GM18505 (cell line): ENCODE results near the gene NUMBL.
"Not testable (repeated sequence)": the region's sequence is repeated elsewhere in the genome, so short reads cannot be mapped to it uniquely, and the experiment has no call there.

Experiments
- ATAC-seq: cut with Tn5 transposase; IDR thresholded peaks from one replicate; pipeline ENCODE4 v1.9.1; 2021; ENCODE audit not compliant: unreplicated experiment
- POLR2A ChIP-seq: IDR thresholded peaks from 4 replicates; pipeline ENCODE4 v1.6.1; 2011; ENCODE audit warnings: borderline replicate concordance; ENCODE audit not compliant: insufficient read depth, insufficient read length; ENCODE audit errors: extremely low read depth

The NUMBL gene

GRCh38 chr19:40661616-40662015 is 28.8 kb downstream of the NUMBL start:
- ATAC-seq: no peak
- TF ChIP-seq POLR2A: no peak

- TF ChIP-seq POLR2A: no peak
- ATAC-seq: no peak
These were observed 30.9 kb downstream of the NUMBL start for GRCh38 chr19:40659566-40659965.

- ATAC-seq: no peak
- no peak for TF ChIP-seq POLR2A
These were observed 31.3 kb downstream of the NUMBL start for GRCh38 chr19:40659116-40659515.

GRCh38 chr19:40658031-40658430 is 32.4 kb downstream of the NUMBL start:
- ATAC-seq: no peak
- TF ChIP-seq POLR2A: no peak

- not testable (repeated sequence) for ATAC-seq
These were observed 34.8 kb downstream of the NUMBL start for GRCh38 chr19:40655684-40656083.

GRCh38 chr19:40652303-40652702 is 38.1 kb downstream of the NUMBL start:
- not testable (repeated sequence) for ATAC-seq

GRCh38 chr19:40650749-40651305 is 39.6 kb downstream of the NUMBL start:
- no peak for ATAC-seq
- TF ChIP-seq POLR2A: no peak

GRCh38 chr19:40649903-40650675 is 40.4 kb downstream of the NUMBL start:
- not testable (repeated sequence) for ATAC-seq

GRCh38 chr19:40646743-40647254 is 43.7 kb downstream of the NUMBL start:
- no peak for ATAC-seq
- no peak for TF ChIP-seq POLR2A

- no peak for ATAC-seq
- TF ChIP-seq POLR2A: no peak
These were observed 47.6 kb downstream of the NUMBL start for GRCh38 chr19:40642757-40643305.

GRCh38 chr19:40642051-40642706 is 48.3 kb downstream of the NUMBL start:
- no peak for ATAC-seq

GRCh38 chr19:40641281-40641680 is 49.2 kb downstream of the NUMBL start:
- ATAC-seq: no peak
- TF ChIP-seq POLR2A: no peak

More at GRCh38 chr19:40642051-40642706, 48.3 kb downstream of the NUMBL start:
- no peak for TF ChIP-seq POLR2A

GRCh38 chr19:40640744-40641143 is 49.7 kb downstream of the NUMBL start:
- no peak for TF ChIP-seq POLR2A
- ATAC-seq: no peak

GRCh38 chr19:40639638-40639982 is 50.8 kb downstream of the NUMBL start:
- TF ChIP-seq POLR2A: no peak
- ATAC-seq: no peak
